ENCODE measurements around the gene HAUS6. TPM values are rescaled to one million over a fixed set of nuclear protein-coding genes. Genes with fewer than 3 reads are reported as not detected.

HAUS6 gene
- total and polyA plus RNA-seq, 2 of the 13 experiments (the other 11 are each of a cell fraction or from before 2014, with no cell fraction given): 9.8 to 31.1 TPM

- no peak for TF ChIP-seq ARID5B (CRISPR knock-in tag; IDR thresholded peaks at IDR 0.05)
- no peak for TF ChIP-seq KDM3A (CRISPR knock-in tag; IDR thresholded peaks at IDR 0.05; ENCODE audit: low read depth)
- TF ChIP-seq ZFP62 (CRISPR knock-in tag; IDR thresholded peaks at IDR 0.05): no peak
- TF ChIP-seq ARNT (IDR thresholded peaks at IDR 0.05): no peak
- peak; percentile 93 for TF ChIP-seq ZBTB33 (CRISPR knock-in tag; IDR thresholded peaks at IDR 0.05)
Measured at GRCh38 chr9:19130436-19130835, 27.7 kb upstream of the HAUS6 start (continued).

- Histone ChIP-seq H3K27ac (ENCODE audit: extremely low read length, insufficient read depth, low read length) (peak overlapping the region; percentile 92), H2AFZ (ENCODE audit: low read length) (no peak overlapping the region), H3K9ac (ENCODE audit: insufficient read depth, low read depth, low read length) (peak overlapping the region; percentile 98), H3K4me3 (replicated peaks in 1 of 3; ENCODE audit: insufficient read depth in 1 of 3, low read depth in 2 of 3, low read length in 3 of 3) (peak overlapping the region; percentile 73 to 89 (median 81); a peak in 4 of 6 replicates), H3K4me2 (ENCODE audit: low read depth, low read length) (peak overlapping the region; percentile 94), H3K36me3 (replicated peaks in 1 of 2; ENCODE audit: control insufficient read depth in 1 of 2, insufficient read depth in 2 of 2, low read length in 2 of 2) (peaks cover 2 to 33% of the 10 kb centered on the region in 2 experiments; a peak in 4 of 5 replicates), H3K4me1 (ENCODE audit: insufficient read depth, low read length) (peaks cover 81% of the 10 kb centered on the region), H3K79me2 (ENCODE audit: insufficient read depth, low read length) (peaks cover 42% of the 10 kb centered on the region), H3K9me3 (ENCODE audit: low read length) (no peaks in the 10 kb centered on the region), H3K27me3 (ENCODE audit: control insufficient read depth in 1 of 2, insufficient read depth in 2 of 2, low read length in 2 of 2) (peaks cover 0 to 5% of the 10 kb centered on the region in 2 experiments; a peak in 1 of 5 replicates), H4K20me1 (ENCODE audit: insufficient read depth, low read length) (peaks cover 19% of the 10 kb centered on the region)
- ATAC-seq (peak; percentile 7), DNase-seq (ENCODE audit: low spot score) (no peak), FAIRE-seq (no peak)
- intact Hi-C loops (cut with micrococcal nuclease; ENCODE audit: unreplicated experiment) (loop anchor here (1.0 to 10.0 kb wide), 2 partner anchors 24 to 107 kb away; partner anchors contain the start of gene DENND4C), in situ Hi-C loops (cut with HindIII; ENCODE audit: extremely low pct_ligation_motif_present, low pct_unique_long_range_greater_than_20kb) (loop anchor here (5.0 kb wide), 1 partner anchor 44 kb away; no protein-coding TSS in a partner anchor)
- ChIA-PET POLR2A (interaction anchor here (0.8 to 2.8 kb wide), 4 partner anchors 24 to 46 kb away, joined by 4 to 14 read pairs (median 11); no protein-coding TSS in a partner anchor), CTCF (ENCODE audit: low intra/inter-chr PET ratio, low total read pairs) (no interaction called here)
- WGBS (ENCODE audit: low lambda C conversion rate): 91% methylated on average over 40 of the region's 40 CpGs
- TSS peak; percentile 49 for BruUV-seq (replicated peaks)
- TF ChIP-seq ZHX1 (CRISPR knock-in tag; IDR thresholded peaks at IDR 0.05; ENCODE audit: low read depth) (peak; percentile 18; the same call in 1 of the 2 replicates), SNAPC2 (CRISPR knock-in tag; IDR thresholded peaks at IDR 0.05) (no peak), PRPF4 (IDR thresholded peaks at IDR 0.05; ENCODE audit: low read depth, low read length, poor library complexity, severe bottlenecking) (peak; percentile 77), ZBTB33 (CRISPR knock-in tag; IDR thresholded peaks at IDR 0.05) (peak; percentile 87), BRCA1 (CRISPR knock-in tag; IDR thresholded peaks at IDR 0.05) (0 out of 2 replicates have a peak, but pooled peaks have one; percentile 22)
Measured at GRCh38 chr9:19127871-19128500, 25.3 kb upstream of the HAUS6 start.

All from HepG2 (cell line).